ENCODE results near the gene LRP1. TPM values are rescaled to one million over a fixed set of nuclear protein-coding genes. Genes with fewer than 3 reads are reported as not detected.

Gene LRP1
- total RNA-seq, 1 experiment from 2014 or later: 9.0 TPM

- POLR2A ChIA-PET: no interaction called here
- no peak overlapping the region for H3K4me3 ChIP-seq (ENCODE audit: low read depth in 2 of 2, low read length in 2 of 2)
- in situ Hi-C loops (cut with HindIII; ENCODE audit: low pct_unique_long_range_greater_than_20kb, low sequenced_read_pairs): no loop called here
- no peaks in the 10 kb centered on the region for H3K9me3 ChIP-seq (ENCODE audit: control insufficient read depth, insufficient read depth, low read depth, low read length)
- peaks cover 10% of the 10 kb centered on the region for H3K27me3 ChIP-seq (ENCODE audit: control insufficient read depth, insufficient read depth, low read length)
- DNase-seq (ENCODE audit: low read depth, low spot score) (no peak), ATAC-seq (no peak)
- no TSS peak for BruUV-seq (replicated peaks)
- no peaks in the 10 kb centered on the region for H3K36me3 ChIP-seq (ENCODE audit: control insufficient read depth, insufficient read depth, low read length)
- no peak for TF ChIP-seq TCF7L2 (IDR thresholded peaks at IDR 0.05; ENCODE audit: low read depth, low read length)
- no peak for TF ChIP-seq POLR2AphosphoS5 (IDR thresholded peaks at IDR 0.05; ENCODE audit: low read depth, low read length)
- no peak for TF ChIP-seq SIN3A (IDR thresholded peaks at IDR 0.05; ENCODE audit: borderline replicate concordance, insufficient read depth, low read depth, low read length)
- TF ChIP-seq CTCF (IDR thresholded peaks at IDR 0.05): no peak
- TF ChIP-seq REST (IDR thresholded peaks at IDR 0.05; ENCODE audit: insufficient read depth in 1 of 2, low read depth in 2 of 2, low read length in 1 of 2): no peak
- peaks cover 10% of the 10 kb centered on the region; the same call in 1 of the 2 replicates for H3K4me1 ChIP-seq (ENCODE audit: control insufficient read depth, insufficient read depth, low read length)
- CTCF ChIA-PET: no interaction called here
- no peak overlapping the region for H3K27ac ChIP-seq (ENCODE audit: low read length)
- intact Hi-C loops (cut with micrococcal nuclease; ENCODE audit: unreplicated experiment): no loop called here
Observed at GRCh38 chr12:57210926-57211692, 82.8 kb downstream of the LRP1 start.

- Histone ChIP-seq H3K4me1 (ENCODE audit: control insufficient read depth, insufficient read depth, low read length) (peaks cover 10% of the 10 kb centered on the region; the same call in 1 of the 2 replicates), H3K9me3 (ENCODE audit: control insufficient read depth, insufficient read depth, low read depth, low read length) (no peaks in the 10 kb centered on the region), H3K27ac (ENCODE audit: low read length) (no peak overlapping the region), H3K4me3 (ENCODE audit: low read depth in 2 of 2, low read length in 2 of 2) (no peak overlapping the region), H3K36me3 (ENCODE audit: control insufficient read depth, insufficient read depth, low read length) (no peaks in the 10 kb centered on the region; the same call in 1 of the 2 replicates), H3K27me3 (ENCODE audit: control insufficient read depth, insufficient read depth, low read length) (peaks cover 10% of the 10 kb centered on the region)
- intact Hi-C loops (cut with micrococcal nuclease; ENCODE audit: unreplicated experiment) (no loop called here), in situ Hi-C loops (cut with HindIII; ENCODE audit: low pct_unique_long_range_greater_than_20kb, low sequenced_read_pairs) (no loop called here)
- ChIA-PET CTCF (interaction anchor here (0.5 to 2.8 kb wide), 2 partner anchors 31 to 101 kb away, joined by 8 to 26 read pairs; no protein-coding TSS in a partner anchor), POLR2A (no interaction called here)
- no TSS peak for BruUV-seq (replicated peaks)
- TF ChIP-seq SIN3A (IDR thresholded peaks at IDR 0.05; ENCODE audit: borderline replicate concordance, insufficient read depth, low read depth, low read length): no peak
- TF ChIP-seq TCF7L2 (IDR thresholded peaks at IDR 0.05; ENCODE audit: low read depth, low read length): no peak
- no peak for TF ChIP-seq POLR2AphosphoS5 (IDR thresholded peaks at IDR 0.05; ENCODE audit: low read depth, low read length)
- TF ChIP-seq REST (IDR thresholded peaks at IDR 0.05; ENCODE audit: insufficient read depth in 1 of 2, low read depth in 2 of 2, low read length in 1 of 2): no peak
- TF ChIP-seq CTCF (IDR thresholded peaks at IDR 0.05): no peak
- ATAC-seq (no peak), DNase-seq (ENCODE audit: low read depth, low spot score) (no peak)
Observed at GRCh38 chr12:57211791-57212700, 83.8 kb downstream of the LRP1 start.
